ENCODE data around the gene SGSM1. TPM values are rescaled to one million over a fixed set of nuclear protein-coding genes. Genes with fewer than 3 reads are reported as not detected.
A peak's percentile ranks its signal among the peaks of the same experiment; 100 is the strongest.

Gene SGSM1
- total and polyA plus RNA-seq, 9 of the 15 experiments (the other 6 are each of a cell fraction or from before 2014, with no cell fraction given), result not detected

- BruUV-seq (replicated peaks), result no TSS peak
- Histone ChIP-seq H3K36me3 (ENCODE audit: control insufficient read depth, insufficient read depth, low read length) (no peaks in the 10 kb centered on the region), H3K4me3 (no peak overlapping the region), H3K9me1 (ENCODE audit: control insufficient read depth, insufficient read depth, low read length) (no peaks in the 10 kb centered on the region), H2AFZ (ENCODE audit: low read depth, low read length) (no peak overlapping the region), H3K27me3 (ENCODE audit: control insufficient read depth in 2 of 2, insufficient read depth in 2 of 2, low read length in 2 of 2) (peaks cover 0 to 15% of the 10 kb centered on the region in 2 experiments; a peak in 2 of 5 replicates), H3K79me2 (ENCODE audit: control insufficient read depth, insufficient read depth, low read length) (no peaks in the 10 kb centered on the region), H3K27ac (ENCODE audit: extremely low read depth, low read depth, low read length) (no peak overlapping the region), H3K4me2 (ENCODE audit: insufficient read depth, low read length) (no peak overlapping the region), H3K9me3 (replicated peaks; ENCODE audit: control insufficient read depth, insufficient read depth, low read depth, low read length) (no peaks in the 10 kb centered on the region), H3K4me1 (replicated peaks in 1 of 2; ENCODE audit: control insufficient read depth in 2 of 2, insufficient read depth in 2 of 2, low read length in 2 of 2) (no peaks in the 10 kb centered on the region; a peak in 1 of 5 replicates), H3K9ac (ENCODE audit: insufficient read depth in 1 of 2, low read depth in 2 of 2, low read length in 2 of 2) (no peak overlapping the region), H4K20me1 (replicated peaks; ENCODE audit: control insufficient read depth, insufficient read depth, low read length) (no peaks in the 10 kb centered on the region)
- ATAC-seq (no peak), DNase-seq (ENCODE audit: extremely low read depth in 1 of 4, low spot score in 3 of 4) (no peak), FAIRE-seq (no peak)
- CTCF ChIA-PET (ENCODE audit: low intra/inter-chr PET ratio), result no interaction called here
- in situ Hi-C loops (cut with MboI), result no loop called here
- 0% methylated on average over 8 of the region's 8 CpGs for WGBS (ENCODE audit: insufficient coverage, low coverage, missing lambda C conversion rate)
- TF ChIP-seq NCOA1 (IDR thresholded peaks at IDR 0.05; ENCODE audit: low read depth) (no peak), ZBTB40 (IDR thresholded peaks at IDR 0.05) (peak; percentile 84), ZBTB40 (CRISPR knock-in tag; IDR thresholded peaks at IDR 0.05) (0 out of 2 replicates have a peak, but pooled peaks have one; percentile 35), ZNF444 (CRISPR knock-in tag; IDR thresholded peaks at IDR 0.05) (no peak), YBX1 (IDR thresholded peaks at IDR 0.05) (no peak), LEF1 (IDR thresholded peaks at IDR 0.05) (no peak)
- intact Hi-C loops (cut with micrococcal nuclease), result no loop called here
- POLR2A ChIA-PET, result interaction anchor here (0.6 to 0.9 kb wide), 3 partner anchors 16 to 262 kb away, joined by 3 to 5 read pairs (median 3); no protein-coding TSS in a partner anchor
Measured at GRCh38 chr22:24833881-24834495, 28.0 kb downstream of the SGSM1 start.
